PC-9 (cell line): ENCODE results near the gene PNPLA3.

Experiments
- CTCF ChIP-seq: fragments of 200-600 bp; sonication (generic); conservative IDR thresholded peaks from 2 replicates; pipeline ENCODE4 v1.6.1; 2017; ENCODE audit warnings: mixed run types, antibody characterized with exemption, mild to moderate bottlenecking, moderate library complexity
- EZH2 ChIP-seq: fragments of 200-600 bp; sonication (generic); IDR thresholded peaks from 2 replicates; pipeline ENCODE4 v1.8.0; 2017; ENCODE audit warnings: antibody characterized with exemption, low read depth

- TF ChIP-seq CTCF (no peak), EZH2 (no peak)
Measured at GRCh38 chr22:43968614-43969013, 45.0 kb downstream of the PNPLA3 start.
